SK-N-SH (cell line): Measurements from ENCODE around the gene ACTN4.

Source experiments
- CTCF ChIP-seq: fragments of 200-600 bp; sonication (generic); IDR thresholded peaks from 2 replicates; pipeline ENCODE4 v1.6.1; 2017; ENCODE audit warnings: antibody characterized with exemption, mild to moderate bottlenecking, moderate library complexity
- EP300 ChIP-seq, 2 experiments: IDR thresholded peaks; 2 replicates each; pipeline versions ENCODE4 v1.4.0 to v1.6.1; 2012; ENCODE audit warnings: borderline replicate concordance in 1 of 2, low read depth in 1 of 2, low read length in 1 of 2
- FOXM1 ChIP-seq: IDR thresholded peaks from 2 replicates; pipeline ENCODE4 v1.4.0; 2012; ENCODE audit warnings: low read depth, mild to moderate bottlenecking
- PBX3 ChIP-seq: IDR thresholded peaks from 2 replicates; pipeline ENCODE4; 2012
- POLR2AphosphoS5 ChIP-seq: IDR thresholded peaks from 2 replicates; pipeline ENCODE4 v1.6.1; 2012; ENCODE audit warnings: low read depth, low read length
- REST ChIP-seq: IDR thresholded peaks from 2 replicates; pipeline ENCODE4 v1.6.1; 2012; ENCODE audit warnings: mild to moderate bottlenecking, low read depth, low read length, moderate library complexity
- SMC3 ChIP-seq: IDR thresholded peaks from 2 replicates; pipeline ENCODE4 v1.6.1; 2012; ENCODE audit warnings: low read depth, low read length, improper control_type of control experiment

DNA sequence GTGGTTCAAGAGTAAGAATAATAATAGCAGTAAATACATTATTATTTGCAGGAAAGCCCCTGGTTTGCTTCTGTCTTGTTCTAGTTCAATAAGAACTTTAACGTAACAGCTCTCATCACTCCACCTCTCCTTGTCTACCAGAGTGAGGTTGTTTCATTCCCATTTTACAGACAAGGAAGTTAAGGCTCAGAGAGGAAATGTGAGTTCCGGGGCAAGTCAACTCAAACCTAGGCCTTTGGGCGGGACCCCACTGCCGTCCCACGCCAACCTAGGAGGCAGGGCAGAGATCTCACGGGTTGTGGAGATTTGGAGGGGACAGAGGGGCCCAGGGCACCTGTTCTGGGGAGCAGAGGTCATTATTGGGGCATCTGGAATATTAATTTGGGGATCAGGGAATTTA lies 31.2 kb upstream of the ACTN4 start:
- TF ChIP-seq CTCF, result no peak
- no peak for TF ChIP-seq POLR2AphosphoS5
- TF ChIP-seq EP300 (IDR thresholded peaks at IDR 0.05; ENCODE audit: borderline replicate concordance in 1 of 2, low read depth in 1 of 2, low read length in 1 of 2), result no peak
- no peak for TF ChIP-seq FOXM1
- TF ChIP-seq REST, result no peak
- no peak for TF ChIP-seq PBX3
- TF ChIP-seq SMC3, result no peak
